M059J (cell line): ENCODE data around the gene LRBA. TPM values are rescaled to one million over a fixed set of nuclear protein-coding genes. Genes with fewer than 3 reads are reported as not detected.

ENCODE experiments used
- DNase-seq: peaks from one replicate; pipeline ENCODE4 v3.0.0-alpha.2; 2012; ENCODE audit warnings: low read depth
- total RNA-seq: library from RNA; depleted of rRNA; stranded (reverse); fragments of >200 nt; shearing (Covaris generic); gene quantifications from 2 replicates; pipeline ENCODE4 v1.2.3, GENCODE V29; 2014

The LRBA gene
- total RNA-seq, 1 experiment from 2014 or later, result 28.9 TPM

DNA sequence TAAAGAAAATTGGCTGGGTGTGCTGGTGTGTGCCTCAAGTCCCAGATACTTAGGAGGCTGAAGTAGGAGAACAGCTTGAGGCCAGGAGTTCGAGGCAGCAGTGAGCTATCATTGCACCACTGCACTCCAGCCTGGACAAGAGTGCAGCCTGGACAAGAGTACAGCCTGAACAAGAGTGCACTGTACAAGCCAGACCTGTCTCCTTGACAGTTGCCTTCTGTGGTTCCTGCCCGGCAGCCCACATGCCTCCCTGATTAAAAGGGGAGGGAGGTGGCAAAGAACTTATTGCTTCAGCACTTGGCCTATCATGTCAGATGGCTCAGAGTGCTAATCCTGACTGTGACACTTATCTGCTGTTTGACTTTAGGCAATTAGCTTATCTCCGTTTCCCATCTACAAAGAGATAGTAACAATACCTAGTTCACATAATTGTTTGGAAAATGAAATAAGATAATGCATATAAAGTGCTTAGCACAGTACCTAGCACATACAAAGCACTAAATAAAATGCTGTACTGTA, 687.8 kb downstream of the LRBA start:
- no peak for DNase-seq

GRCh38 chr4:150325872-150326271, 689.2 kb downstream of the LRBA start:
- no peak for DNase-seq

- no peak for DNase-seq
Observed at GRCh38 chr4:150323406-150324325, 691.4 kb downstream of the LRBA start.

DNA sequence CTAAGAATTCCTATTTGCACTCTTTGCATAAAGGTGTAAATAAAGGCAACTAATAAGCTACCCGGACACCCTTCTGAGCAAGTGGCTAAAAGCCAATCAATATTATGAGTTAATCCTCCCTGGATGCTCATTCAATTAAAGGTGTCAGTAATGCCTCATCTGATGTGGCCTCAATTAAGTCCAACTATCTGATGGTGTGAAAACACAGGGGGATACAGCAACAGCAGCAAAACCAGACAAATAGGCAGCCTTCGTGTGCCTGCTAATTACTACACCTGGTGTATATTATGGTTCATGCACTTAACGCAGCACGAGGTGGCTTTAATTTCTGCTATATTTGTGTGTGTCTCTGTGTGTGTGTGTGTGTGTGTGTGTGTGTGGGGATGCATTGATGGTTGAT, 692.4 kb downstream of the LRBA start:
- DNase-seq, result no peak

DNA sequence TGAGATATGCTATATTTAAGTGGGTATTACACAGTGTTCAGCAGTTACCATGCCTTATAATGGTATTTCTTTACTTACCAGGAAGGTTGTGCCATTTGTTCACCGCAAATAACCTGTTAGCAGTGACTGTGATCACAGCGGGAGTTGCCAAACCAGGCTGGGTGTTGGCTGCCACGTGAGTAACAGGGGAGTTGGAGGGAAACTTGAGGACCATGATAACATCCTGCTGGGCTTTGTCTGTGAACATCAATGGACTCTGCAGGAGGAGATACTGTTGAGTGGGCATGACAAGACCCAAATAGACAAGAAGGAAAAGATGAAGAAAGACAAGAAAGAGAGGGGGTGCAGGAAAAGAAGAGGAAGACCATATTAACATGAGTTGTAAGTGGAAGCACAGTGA, 694.0 kb downstream of the LRBA start:
- DNase-seq, result no peak

GRCh38 chr4:150318971-150319370, 696.1 kb downstream of the LRBA start:
- DNase-seq, result no peak

DNA sequence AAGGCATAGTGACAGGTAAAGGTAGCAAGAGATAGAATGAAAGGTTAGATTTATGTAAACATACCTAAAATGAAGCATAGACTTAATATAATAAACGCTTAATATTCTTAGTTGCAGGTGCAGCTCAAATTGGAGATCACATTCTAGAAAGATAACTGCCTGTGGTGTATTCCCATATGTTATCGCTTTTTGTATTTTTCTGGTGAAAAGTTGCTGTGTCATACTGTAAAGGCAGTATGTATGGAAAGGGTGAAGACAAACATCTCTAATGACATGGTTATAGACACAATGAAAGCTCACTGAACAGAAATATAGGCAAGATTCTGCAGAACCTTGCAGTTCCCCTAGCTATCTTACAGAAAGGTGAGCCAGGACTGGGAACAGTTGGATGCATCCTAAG, 696.6 kb downstream of the LRBA start:
- no peak for DNase-seq

DNA sequence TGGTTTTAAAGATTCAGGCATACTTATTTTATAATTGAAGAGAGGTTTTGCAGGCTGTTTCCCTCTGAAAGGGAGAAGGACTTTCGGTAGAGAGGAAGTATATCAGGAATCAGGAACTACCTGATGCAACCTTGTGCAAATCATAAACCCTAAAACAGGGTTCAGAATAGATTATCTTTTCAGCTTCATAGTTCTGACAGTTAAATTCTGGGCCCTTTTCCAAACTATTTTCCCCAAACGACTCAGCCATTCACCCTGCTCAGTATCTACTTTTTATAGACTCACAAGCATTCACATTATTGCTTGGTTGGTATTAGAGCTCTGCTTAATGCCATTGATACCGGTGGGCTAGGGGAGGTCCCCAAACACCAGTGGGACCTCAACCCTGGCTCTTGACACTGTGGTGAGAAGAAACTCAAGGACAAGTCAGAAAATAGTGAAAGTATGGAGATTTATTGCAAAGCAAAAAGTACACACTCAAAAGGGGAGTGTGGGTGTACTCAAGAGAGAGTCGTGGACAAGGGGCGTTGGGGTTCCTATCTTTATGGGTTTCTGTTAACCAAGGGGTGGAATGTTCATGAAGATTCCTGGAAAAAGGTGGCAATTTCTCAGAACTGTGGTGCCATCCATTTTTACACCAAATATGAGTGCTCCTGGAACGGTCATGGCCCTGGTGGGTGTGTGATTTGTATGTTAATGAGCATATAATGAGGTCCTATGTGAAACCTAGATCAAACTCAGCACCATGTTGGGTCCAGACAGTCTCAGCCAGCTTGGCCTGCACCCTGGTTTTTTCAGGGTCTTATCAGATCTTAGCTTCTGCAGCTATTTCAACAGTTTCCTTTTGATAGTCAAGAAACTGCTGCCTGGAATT, 698.5 kb downstream of the LRBA start:
- DNase-seq, result no peak

DNA sequence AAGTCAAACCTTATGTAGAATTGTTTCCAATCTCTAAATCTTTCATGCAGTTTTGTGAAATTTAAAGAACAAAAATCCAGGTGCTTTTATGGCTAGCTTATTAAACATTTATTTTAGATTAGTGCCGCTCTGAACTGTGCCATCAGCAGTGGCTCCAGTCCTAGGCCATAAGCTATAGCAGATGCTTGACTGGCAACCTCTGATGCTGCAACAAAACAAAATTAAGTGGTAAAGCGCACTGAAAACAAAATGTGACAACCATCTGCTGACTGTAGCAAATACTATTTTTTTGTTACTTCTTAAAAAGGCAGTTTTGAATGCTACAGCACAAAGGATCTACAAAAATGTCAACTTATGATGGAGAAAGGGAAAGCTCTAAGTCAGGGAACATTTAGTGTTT, 699.4 kb downstream of the LRBA start:
- no peak for DNase-seq

DNA sequence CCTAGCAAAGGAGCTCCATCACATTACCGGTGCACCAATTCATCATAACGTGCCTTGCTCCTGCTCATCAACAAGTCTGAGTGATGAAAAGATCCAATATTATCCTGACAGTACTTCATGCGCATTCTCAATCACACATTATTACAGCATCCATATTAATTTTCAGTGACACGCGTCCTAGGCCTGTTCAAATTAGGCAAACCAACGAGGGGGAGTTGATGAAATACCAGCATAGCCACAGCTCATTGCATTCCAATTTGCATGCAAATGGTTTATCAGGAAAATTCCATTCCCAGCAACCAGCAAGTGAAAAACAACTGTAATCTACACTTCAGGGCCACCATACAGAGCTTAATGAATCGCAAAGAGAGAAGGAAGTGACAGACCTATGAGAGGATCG, 699.9 kb downstream of the LRBA start:
- no peak for DNase-seq

DNA sequence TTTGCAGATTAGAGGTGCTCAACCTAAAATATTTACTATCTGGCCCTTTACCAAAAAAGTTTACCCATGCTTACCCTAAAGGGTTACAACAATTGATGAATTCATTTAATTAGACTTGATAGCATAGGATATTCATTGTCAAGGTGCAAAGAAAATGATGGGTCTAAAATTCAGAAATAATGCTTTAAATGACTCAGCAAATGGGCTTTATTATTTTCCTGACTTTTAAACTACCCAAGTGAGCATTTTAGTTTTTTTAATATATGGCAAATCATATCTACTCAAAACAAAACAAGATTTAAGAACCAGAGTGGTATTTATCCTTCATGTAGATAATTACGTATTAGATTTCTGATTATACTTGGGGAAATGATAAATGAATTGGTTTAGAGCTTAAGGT, 701.1 kb downstream of the LRBA start:
- DNase-seq, result no peak

- DNase-seq, result peak; percentile 72
Observed at GRCh38 chr4:150310159-150310895, 704.8 kb downstream of the LRBA start.

GRCh38 chr4:150308824-150309472, 706.1 kb downstream of the LRBA start:
- peak; percentile 70 for DNase-seq

DNA sequence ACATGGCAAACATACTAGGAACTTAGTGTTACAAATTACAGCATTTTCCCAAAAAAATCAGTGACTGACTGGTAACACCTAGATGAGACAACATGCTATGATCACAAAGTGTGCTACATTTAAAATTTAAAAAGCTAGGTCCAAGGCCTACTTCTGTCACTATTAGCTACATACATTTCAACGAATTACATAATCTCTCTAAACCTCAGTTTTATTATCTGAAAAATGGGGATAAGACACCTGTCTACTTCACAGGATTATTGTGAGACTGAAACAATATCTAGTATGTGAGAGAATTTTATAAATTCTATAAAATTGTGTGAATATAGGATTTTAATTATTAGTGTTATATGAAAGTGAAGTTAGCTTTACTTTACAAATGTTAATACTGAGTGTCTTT, 708.4 kb downstream of the LRBA start:
- DNase-seq, result no peak

GRCh38 chr4:150305995-150306394, 709.1 kb downstream of the LRBA start:
- peak; percentile 73 for DNase-seq

DNA sequence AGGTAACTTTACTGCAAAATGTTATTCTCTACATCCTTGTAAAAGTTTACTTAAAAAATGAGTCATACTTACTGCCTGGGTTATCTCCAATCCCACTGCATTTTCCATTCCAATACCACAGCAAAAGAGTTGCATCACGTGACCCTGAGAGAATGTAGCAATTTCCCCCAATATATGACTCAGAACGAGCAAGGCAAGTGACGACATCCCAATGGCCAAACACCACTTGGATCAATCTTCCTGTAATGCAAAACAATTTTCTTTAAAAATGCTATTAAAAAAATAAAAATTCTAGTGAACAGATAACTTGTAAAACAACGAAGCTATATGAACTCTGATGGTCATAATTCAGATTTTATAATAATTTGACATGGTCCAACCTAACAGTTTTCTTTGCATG, 712.5 kb downstream of the LRBA start:
- DNase-seq, result peak; percentile 93

DNA sequence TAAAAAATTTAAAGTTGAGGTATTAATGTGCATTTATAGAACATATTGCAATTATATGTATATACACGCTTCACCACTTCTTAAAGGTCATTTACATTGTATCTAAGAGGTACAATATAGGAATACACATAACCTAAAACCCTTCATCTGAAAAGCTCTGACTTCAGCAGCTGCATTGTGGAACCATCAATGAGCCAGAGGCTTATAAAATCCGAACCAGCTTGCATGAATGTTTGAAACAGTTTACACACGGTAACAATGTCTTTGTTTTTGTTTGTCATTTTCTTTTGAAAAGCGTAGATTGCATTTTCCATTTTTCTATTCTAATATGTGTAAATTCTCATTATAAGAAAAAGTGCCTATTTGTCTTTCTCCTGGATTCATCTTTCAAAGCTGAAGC, 715.3 kb downstream of the LRBA start:
- no peak for DNase-seq

DNA sequence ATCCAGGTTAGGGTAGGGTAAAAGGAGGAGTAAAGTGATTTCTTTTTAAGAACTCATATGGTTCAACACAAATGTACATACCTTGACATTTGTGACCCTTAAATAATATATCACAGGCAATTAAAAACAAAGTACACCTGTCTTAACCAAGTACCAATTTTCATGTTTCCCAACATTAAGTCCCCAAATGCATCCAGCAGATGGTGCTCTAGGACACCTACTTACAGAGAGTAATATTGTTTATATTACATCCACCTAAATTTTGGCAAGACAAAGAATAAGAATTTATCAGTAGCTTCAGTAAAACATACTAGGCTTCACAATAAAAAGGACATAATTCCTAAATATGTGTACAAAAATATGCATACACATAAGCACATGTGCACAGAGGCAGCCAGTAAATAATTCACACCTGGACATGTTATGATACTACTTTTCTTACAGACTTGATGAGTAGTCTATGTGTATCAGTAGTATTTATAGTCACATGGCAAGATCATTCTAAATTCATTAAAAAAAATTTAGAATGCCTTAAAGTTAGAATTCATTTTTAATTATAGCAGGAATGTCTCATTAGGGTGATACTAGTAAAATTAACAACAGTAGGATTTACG, 717.1 kb downstream of the LRBA start:
- DNase-seq, result peak; percentile 64

DNA sequence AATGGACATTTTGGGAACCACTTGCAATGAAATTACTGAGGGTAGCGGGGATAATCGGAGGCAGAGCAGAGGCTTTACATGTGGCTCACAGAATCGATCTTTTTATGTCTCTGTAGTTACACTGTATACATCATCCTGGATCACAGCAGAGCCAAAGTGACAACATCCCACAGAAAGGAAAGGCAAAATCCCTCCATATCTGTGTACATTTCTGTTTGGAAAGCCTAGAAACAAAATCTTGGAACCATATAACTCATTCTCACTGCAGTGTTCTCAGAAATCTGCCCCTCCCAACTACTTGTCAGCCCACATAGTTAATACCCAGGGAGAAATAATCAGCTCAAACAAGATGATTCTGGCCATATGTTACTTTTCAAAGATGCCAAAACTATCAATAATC, 725.2 kb downstream of the LRBA start:
- DNase-seq, result no peak

GRCh38 chr4:150289198-150289597, 725.9 kb downstream of the LRBA start:
- DNase-seq, result no peak

GRCh38 chr4:150286656-150287055, 728.4 kb downstream of the LRBA start:
- peak; percentile 23 for DNase-seq
